Esophagus squamous epithelium (tissue), 5 donors: Measurements from ENCODE around the gene AMMECR1. TPM values are rescaled to one million over a fixed set of nuclear protein-coding genes. Genes with fewer than 3 reads are reported as not detected.

ENCODE experiments used
- DNase-seq: peaks from one replicate; lab custom pipeline; 2025; lab: John Stamatoyannopoulos, UW
- H3K27ac ChIP-seq, 4 donors: fragments of 200-600 bp; sonication (generic); one replicate each; pipeline ENCODE4 v1.5.1; 2016 to 2019; ENCODE audit warnings: mild to moderate bottlenecking in 1 of 4
- H3K27me3 ChIP-seq, 4 donors: fragments of 200-600 bp; sonication (generic); 1 replicate in 3 of 4; 2 replicates in 1 of 4; pipeline versions ENCODE4 v1.5.1 to v1.6.0; 2017 to 2021; ENCODE audit warnings: antibody characterized with exemption in 1 of 4
- H3K36me3 ChIP-seq, 3 donors: fragments of 200-600 bp; sonication (generic); one replicate each; pipeline ENCODE4 v1.5.1; 2016 to 2019
- H3K4me1 ChIP-seq, 3 donors: fragments of 200-600 bp; sonication (generic); one replicate each; pipeline ENCODE4 v1.5.1; 2017 to 2019
- H3K4me3 ChIP-seq, 4 donors: fragments of 200-600 bp; sonication (generic); 1 replicate in 3 of 4; 2 replicates in 1 of 4; pipeline ENCODE4 v1.5.1; 2016 to 2019; ENCODE audit warnings: mild to moderate bottlenecking in 2 of 4, moderate library complexity in 1 of 4
- H3K9me3 ChIP-seq, 3 donors: fragments of 200-600 bp; sonication (generic); one replicate each; pipeline ENCODE4 v1.5.1; 2016 to 2019
- POLR2A ChIP-seq, 4 donors: fragments of 450-650 bp; IDR thresholded peaks; one replicate each; pipeline ENCODE4 v1.6.1; 2017; ENCODE audit warnings: antibody characterized with exemption in 4 of 4, mild to moderate bottlenecking in 4 of 4, moderate library complexity in 3 of 4
- WGBS, 2 donors: methylation state at CpG; one replicate each; pipeline ENCODE4 v1.1.5; 2018; 5-methylcytosine and 5-hydroxymethylcytosine counted together
- intact Hi-C: fragments of 100-400 bp; cut with DNase I; formaldehyde crosslinking; loops from one replicate; pipeline ENCODE4 v1.15.0; 2022
- total RNA-seq, 4 donors: library from RNA; depleted of rRNA; stranded (reverse); fragments of >200 nt; gene quantifications; one replicate each; pipeline ENCODE4 v1.1.0, GENCODE V29; 2016
- TF ChIP-seq, protein P1 (sequence below), 6 experiments: fragments of 450-650 bp in 4 of 6; fragments of 200-600 bp in 2 of 6; sonication (generic) in 2 of 6; IDR thresholded peaks; one replicate each; pipeline ENCODE4 v1.5.1; 2016 to 2019; ENCODE audit warnings: antibody characterized with exemption in 6 of 6, mild to moderate bottlenecking in 4 of 6, moderate library complexity in 4 of 6
- donor health status: DM: yes; HTN: yes; CAD: no.

AMMECR1 gene
- total RNA-seq: 10 to 100 TPM in 3 of 4 donors, 1 to 10 TPM in 1; 9.3 to 33.2 (median 14.5) TPM

DNA sequence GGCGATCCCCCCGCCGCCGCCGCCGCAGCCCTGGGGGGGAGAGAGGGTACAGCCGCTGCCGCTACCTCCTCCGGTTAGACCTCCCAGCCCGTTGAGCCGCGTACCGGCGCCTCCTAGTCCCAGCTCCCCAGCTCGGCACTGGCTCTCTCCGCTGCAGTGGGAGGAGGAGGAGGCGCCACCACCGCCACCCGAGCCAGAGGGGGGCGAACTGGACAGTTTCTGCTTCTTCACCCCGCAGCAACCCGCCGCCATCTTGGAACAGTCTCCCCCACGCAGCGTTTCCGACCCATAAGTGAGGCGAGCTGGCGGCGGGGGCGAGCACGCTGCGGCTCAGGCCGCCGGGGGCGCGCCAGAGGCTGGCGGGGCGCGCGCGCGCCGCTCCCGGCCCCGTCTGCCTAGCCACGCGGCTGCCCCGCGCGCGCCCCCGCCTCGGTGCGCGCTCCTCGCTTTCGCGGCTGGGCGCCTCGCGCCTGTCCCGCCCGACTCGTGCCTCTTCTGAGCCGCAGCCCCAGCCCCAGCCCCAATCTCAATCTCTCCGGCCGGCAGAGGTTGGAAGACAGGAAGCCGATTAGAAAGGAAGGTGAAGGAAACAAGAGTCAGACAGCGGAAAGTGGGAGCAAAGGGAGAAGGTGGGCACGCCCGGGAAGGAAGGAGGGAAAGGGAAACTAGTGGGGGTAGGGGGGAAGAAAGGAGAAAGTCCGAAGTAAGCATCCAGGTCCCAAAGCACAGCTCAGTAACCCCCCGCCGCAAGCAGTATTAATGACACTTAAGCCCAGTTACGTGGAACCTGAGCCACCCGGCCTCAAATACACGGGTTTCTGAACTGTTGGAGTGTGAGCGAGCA, at the start of gene AMMECR1:
Gene AMMECR1 (minus strand): TSS at position 266 of the 844 bp plus-strand sequence. CDS start 14 bp downstream, at position 252.
- H3K9me3 ChIP-seq: no peaks in the 10 kb centered on the region
- H3K27me3 ChIP-seq: peaks cover 0 to 5% (median 0%) of the 10 kb centered on the region in 4 donors
- DNase-seq: peak; percentile 17
- H3K4me1 ChIP-seq: peaks cover 0 to 22% (median 0%) of the 10 kb centered on the region in 3 donors
- intact Hi-C loops: no loop called here
- WGBS, 2 donors: 0 to 31% methylated on average over 2 to 20 of the region's 78 CpGs
- H3K36me3 ChIP-seq: no peaks in the 10 kb centered on the region
- H3K27ac ChIP-seq: peak within 1 kb of the TSS; percentile 85 to 91 (median 90)
- TF ChIP-seq POLR2A (IDR thresholded peaks at IDR 0.05): peak in 2 of 4 donors; percentile 60 to 75
- TF ChIP-seq, protein P1, sequence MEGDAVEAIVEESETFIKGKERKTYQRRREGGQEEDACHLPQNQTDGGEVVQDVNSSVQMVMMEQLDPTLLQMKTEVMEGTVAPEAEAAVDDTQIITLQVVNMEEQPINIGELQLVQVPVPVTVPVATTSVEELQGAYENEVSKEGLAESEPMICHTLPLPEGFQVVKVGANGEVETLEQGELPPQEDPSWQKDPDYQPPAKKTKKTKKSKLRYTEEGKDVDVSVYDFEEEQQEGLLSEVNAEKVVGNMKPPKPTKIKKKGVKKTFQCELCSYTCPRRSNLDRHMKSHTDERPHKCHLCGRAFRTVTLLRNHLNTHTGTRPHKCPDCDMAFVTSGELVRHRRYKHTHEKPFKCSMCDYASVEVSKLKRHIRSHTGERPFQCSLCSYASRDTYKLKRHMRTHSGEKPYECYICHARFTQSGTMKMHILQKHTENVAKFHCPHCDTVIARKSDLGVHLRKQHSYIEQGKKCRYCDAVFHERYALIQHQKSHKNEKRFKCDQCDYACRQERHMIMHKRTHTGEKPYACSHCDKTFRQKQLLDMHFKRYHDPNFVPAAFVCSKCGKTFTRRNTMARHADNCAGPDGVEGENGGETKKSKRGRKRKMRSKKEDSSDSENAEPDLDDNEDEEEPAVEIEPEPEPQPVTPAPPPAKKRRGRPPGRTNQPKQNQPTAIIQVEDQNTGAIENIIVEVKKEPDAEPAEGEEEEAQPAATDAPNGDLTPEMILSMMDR (IDR thresholded peaks at IDR 0.05): peak in 1 of 6 experiments; percentile 14
- peak within 1 kb of the TSS; percentile 74 to 86 (median 80) for H3K4me3 ChIP-seq

DNA sequence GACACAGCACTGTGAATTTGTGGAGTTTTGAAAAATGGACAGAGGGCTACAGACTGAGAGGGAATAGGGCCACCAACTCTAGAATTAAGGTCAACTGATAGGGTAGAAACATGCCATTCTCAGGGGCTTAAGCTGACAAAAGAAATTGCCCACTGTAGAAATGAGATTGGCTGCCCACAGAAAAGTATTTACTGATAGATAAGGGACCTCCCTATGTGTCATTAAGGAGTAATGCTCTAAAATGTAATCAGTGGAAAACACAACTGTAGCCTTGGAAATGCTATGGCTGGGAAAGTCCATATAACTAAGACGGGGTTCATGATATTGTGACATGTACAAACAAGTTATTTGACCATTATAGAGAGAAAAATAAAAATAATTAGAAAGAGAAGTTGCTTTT, 45.4 kb upstream of the AMMECR1 start:
- DNase-seq: no peak
- Histone ChIP-seq H3K4me3 (no peak overlapping the region), H3K27me3 (no peaks in the 10 kb centered on the region), H3K36me3 (no peaks in the 10 kb centered on the region), H3K27ac (no peak overlapping the region), H3K9me3 (no peaks in the 10 kb centered on the region), H3K4me1 (no peaks in the 10 kb centered on the region)
- intact Hi-C loops: no loop called here
- TF ChIP-seq, protein P1 (IDR thresholded peaks at IDR 0.05): no peak
- TF ChIP-seq POLR2A (IDR thresholded peaks at IDR 0.05): no peak
- whole genome bisulfite sequencing, 2 donors: 69 to 74% methylated on average over 1 of the region's 1 CpG

DNA sequence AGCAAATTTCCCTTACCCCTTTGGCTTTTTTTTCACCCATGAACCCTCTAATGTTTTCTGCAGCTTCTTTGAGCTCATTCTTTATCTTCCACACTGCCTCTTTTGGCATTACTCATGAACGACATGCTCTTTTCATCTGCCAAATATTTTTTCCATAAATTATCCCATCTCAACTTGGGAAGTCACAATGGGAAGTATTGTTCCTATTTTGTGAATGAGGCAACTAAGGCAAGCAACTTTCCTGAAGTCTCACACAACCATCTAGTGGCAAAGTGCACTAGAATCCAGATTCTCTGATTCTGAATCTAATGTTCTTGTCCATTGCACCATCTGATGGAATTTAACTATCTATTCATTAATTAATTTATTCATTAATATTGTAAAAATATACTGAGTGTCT, 41.4 kb upstream of the AMMECR1 start:
- no peaks in the 10 kb centered on the region for H3K9me3 ChIP-seq
- no peaks in the 10 kb centered on the region for H3K4me1 ChIP-seq
- no peaks in the 10 kb centered on the region for H3K27me3 ChIP-seq
- intact Hi-C loops: no loop called here
- H3K36me3 ChIP-seq: no peaks in the 10 kb centered on the region
- no peak for TF ChIP-seq POLR2A (IDR thresholded peaks at IDR 0.05)
- TF ChIP-seq, protein P1 (IDR thresholded peaks at IDR 0.05): no peak
- DNase-seq: no peak
- WGBS, 2 donors: 10 to 22% methylated on average over 1 of the region's 1 CpG
- H3K4me3 ChIP-seq: no peak overlapping the region
- no peak overlapping the region for H3K27ac ChIP-seq

DNA sequence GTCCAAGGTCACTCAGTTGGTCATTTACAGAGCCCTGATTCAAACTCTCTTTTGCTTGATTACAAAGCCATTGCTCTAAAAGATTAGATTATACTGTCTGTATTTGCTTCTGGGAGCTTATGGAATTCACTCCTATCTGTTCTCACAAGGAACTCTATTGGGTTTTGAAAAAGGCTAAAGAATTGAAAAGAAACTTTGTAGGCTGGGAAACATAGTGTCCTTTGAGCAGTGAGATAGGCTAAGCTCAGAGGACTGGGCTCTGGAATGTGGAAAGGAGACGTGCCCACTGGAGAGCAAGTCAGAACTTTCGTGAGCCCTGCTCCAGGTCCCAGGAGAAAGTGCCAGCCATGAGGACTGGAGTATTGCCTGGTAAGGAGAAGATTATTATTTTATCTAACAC, 40.7 kb upstream of the AMMECR1 start, which contains the start of gene RTL9:
Gene RTL9 (plus strand): TSS at position 301 of the 400 bp plus-strand sequence. CDS start 91,770 bp downstream, outside the sequence.
- intact Hi-C loops: no loop called here

DNA sequence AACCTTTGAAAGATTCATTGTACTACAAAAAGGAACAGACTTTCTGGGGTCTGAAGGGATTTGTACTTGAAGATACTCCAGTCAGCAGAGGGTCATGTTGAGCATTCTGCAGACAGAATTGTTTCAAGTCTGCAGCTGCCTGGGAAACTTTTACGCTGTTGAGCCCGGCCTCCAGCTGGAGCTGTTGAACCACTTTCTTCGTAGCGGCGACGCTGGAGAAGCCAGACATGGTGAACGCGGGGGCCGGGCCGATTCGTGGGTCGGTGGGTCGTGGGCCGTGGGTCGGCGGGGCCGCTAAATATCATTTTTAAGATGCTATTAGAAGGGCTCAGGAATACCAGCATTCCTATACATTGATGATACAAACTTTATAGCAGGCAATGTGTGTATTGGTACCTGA, 28.8 kb upstream of the AMMECR1 start:
- no peaks in the 10 kb centered on the region for H3K27me3 ChIP-seq
- TF ChIP-seq, protein P1 (IDR thresholded peaks at IDR 0.05): no peak
- no peak for DNase-seq
- 52 to 80% methylated on average over 1 to 17 of the region's 17 CpGs for WGBS, 2 donors
- H3K36me3 ChIP-seq: no peaks in the 10 kb centered on the region
- H3K9me3 ChIP-seq: no peaks in the 10 kb centered on the region
- intact Hi-C loops: no loop called here
- H3K4me1 ChIP-seq: no peaks in the 10 kb centered on the region
- no peak overlapping the region for H3K27ac ChIP-seq
- no peak overlapping the region for H3K4me3 ChIP-seq

More for the DNA sequence above, 40.7 kb upstream of the AMMECR1 start, which contains the start of gene RTL9:
- H3K36me3 ChIP-seq: no peaks in the 10 kb centered on the region
- no peak within 1 kb of the TSS for H3K27ac ChIP-seq
- WGBS, 2 donors: 54 to 80% methylated on average over 2 of the region's 2 CpGs
- no peaks in the 10 kb centered on the region for H3K27me3 ChIP-seq
- H3K4me3 ChIP-seq: no peak within 1 kb of the TSS
- H3K9me3 ChIP-seq: no peaks in the 10 kb centered on the region
- no peak for TF ChIP-seq POLR2A (IDR thresholded peaks at IDR 0.05)
- H3K4me1 ChIP-seq: no peaks in the 10 kb centered on the region
- DNase-seq: no peak
